Esophagus squamous epithelium (tissue), 4 donors: ENCODE data around the gene PFKP.

Source experiments
- CTCF ChIP-seq, 6 experiments: fragments of 450-650 bp in 4 of 6; fragments of 200-600 bp in 2 of 6; sonication (generic) in 2 of 6; IDR thresholded peaks; one replicate each; pipeline ENCODE4 v1.5.1; 2016 to 2019; ENCODE audit warnings: antibody characterized with exemption in 6 of 6, mild to moderate bottlenecking in 4 of 6, moderate library complexity in 4 of 6
- POLR2A ChIP-seq, 4 donors: fragments of 450-650 bp; IDR thresholded peaks; one replicate each; pipeline ENCODE4 v1.6.1; 2017; ENCODE audit warnings: antibody characterized with exemption in 4 of 4, mild to moderate bottlenecking in 4 of 4, moderate library complexity in 3 of 4

GRCh38 chr10:3047596-3047995, 19.8 kb upstream of the PFKP start:
- TF ChIP-seq CTCF (IDR thresholded peaks at IDR 0.05) (no peak), POLR2A (IDR thresholded peaks at IDR 0.05) (no peak)
